ENCODE results near the gene RASSF8. TPM values are rescaled to one million over a fixed set of nuclear protein-coding genes. Genes with fewer than 3 reads are reported as not detected.

RASSF8 gene
- total and polyA plus RNA-seq, 10 donors = 1.4 to 38.0 (median 10.9) TPM

DNA sequence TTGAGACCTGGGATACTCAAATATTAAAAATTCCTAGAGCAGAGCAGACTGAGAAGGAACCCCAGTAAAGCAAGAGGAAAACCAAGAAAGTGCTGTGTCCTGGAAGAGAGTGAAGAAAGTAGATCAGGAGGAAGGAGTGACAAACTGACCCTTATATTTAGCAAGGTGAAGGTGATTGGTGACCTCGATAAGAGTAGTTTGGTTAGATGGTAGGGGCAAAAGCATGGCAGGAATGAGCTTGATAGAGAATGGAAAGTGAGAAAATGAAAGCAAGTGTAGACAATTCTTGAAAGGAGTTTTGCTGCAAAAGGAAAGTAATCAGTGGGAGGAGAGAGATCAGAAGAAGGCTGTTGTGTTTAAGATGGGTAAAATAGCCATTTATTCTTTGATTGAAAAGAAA lies 51.1 kb downstream of the RASSF8 start:
- DNase-seq = no peak
- no peak overlapping the region for H3K4me3 ChIP-seq
- 82 to 100% (median 89%) methylated on average over 1 of the region's 1 CpG for WGBS, 5 donors
- intact Hi-C loops (cut with DNase I; ENCODE audit: low total_unique reads) = no loop called here
- no peaks in the 10 kb centered on the region for H3K27me3 ChIP-seq (replicated peaks in 1 of 7)
- no peak for TF ChIP-seq CTCF (IDR thresholded peaks at IDR 0.05 in 8 of 11, conservative IDR thresholded peaks at IDR 0.05 in 3 of 11)
- no peak for TF ChIP-seq POLR2A (IDR thresholded peaks at IDR 0.05)
- TF ChIP-seq POLR2AphosphoS5 (IDR thresholded peaks at IDR 0.05) = no peak
- H3K36me3 ChIP-seq = no peaks in the 10 kb centered on the region
- H3K4me1 ChIP-seq = peaks cover 0 to 3% (median 0%) of the 10 kb centered on the region in 6 donors
- no peaks in the 10 kb centered on the region for H3K9me3 ChIP-seq
- peak overlapping the region in 1 of 8 donors; percentile 28 for H3K27ac ChIP-seq

- no peak for DNase-seq
- Histone ChIP-seq H3K9me3 (no peaks in the 10 kb centered on the region), H3K4me1 (peaks cover 0 to 3% (median 0%) of the 10 kb centered on the region in 6 donors), H3K27me3 (replicated peaks in 1 of 7) (no peaks in the 10 kb centered on the region), H3K27ac (peak overlapping the region in 3 of 8 donors; percentile 19 to 54 (median 28)), H3K36me3 (no peaks in the 10 kb centered on the region), H3K4me3 (no peak overlapping the region)
- 64 to 80% (median 75%) methylated on average over 6 of the region's 6 CpGs for WGBS, 5 donors
- TF ChIP-seq CTCF (IDR thresholded peaks at IDR 0.05 in 8 of 11, conservative IDR thresholded peaks at IDR 0.05 in 3 of 11) (no peak), POLR2AphosphoS5 (IDR thresholded peaks at IDR 0.05) (no peak), POLR2A (IDR thresholded peaks at IDR 0.05) (no peak)
- intact Hi-C loops (cut with DNase I; ENCODE audit: low total_unique reads) = loop anchor here (10.0 kb wide), 1 partner anchor 416 kb away; no protein-coding TSS in a partner anchor
Measured at GRCh38 chr12:26010293-26010821, 51.9 kb downstream of the RASSF8 start.

GRCh38 chr12:26011099-26011498 lies 52.6 kb downstream of the RASSF8 start:
- Histone ChIP-seq H3K4me3 (no peak overlapping the region), H3K27me3 (replicated peaks in 1 of 7) (no peaks in the 10 kb centered on the region), H3K9me3 (no peaks in the 10 kb centered on the region), H3K27ac (peak overlapping the region in 3 of 8 donors; percentile 19 to 54 (median 28)), H3K36me3 (no peaks in the 10 kb centered on the region), H3K4me1 (peaks cover 0 to 3% (median 0%) of the 10 kb centered on the region in 6 donors)
- WGBS, 5 donors = 46 to 75% (median 52%) methylated on average over 2 of the region's 2 CpGs
- no peak for DNase-seq
- intact Hi-C loops (cut with DNase I; ENCODE audit: low total_unique reads) = loop anchor here (10.0 kb wide), 1 partner anchor 416 kb away; no protein-coding TSS in a partner anchor
- TF ChIP-seq CTCF (IDR thresholded peaks at IDR 0.05 in 8 of 11, conservative IDR thresholded peaks at IDR 0.05 in 3 of 11) = no peak
- TF ChIP-seq POLR2AphosphoS5 (IDR thresholded peaks at IDR 0.05) = no peak
- no peak for TF ChIP-seq POLR2A (IDR thresholded peaks at IDR 0.05)

DNA sequence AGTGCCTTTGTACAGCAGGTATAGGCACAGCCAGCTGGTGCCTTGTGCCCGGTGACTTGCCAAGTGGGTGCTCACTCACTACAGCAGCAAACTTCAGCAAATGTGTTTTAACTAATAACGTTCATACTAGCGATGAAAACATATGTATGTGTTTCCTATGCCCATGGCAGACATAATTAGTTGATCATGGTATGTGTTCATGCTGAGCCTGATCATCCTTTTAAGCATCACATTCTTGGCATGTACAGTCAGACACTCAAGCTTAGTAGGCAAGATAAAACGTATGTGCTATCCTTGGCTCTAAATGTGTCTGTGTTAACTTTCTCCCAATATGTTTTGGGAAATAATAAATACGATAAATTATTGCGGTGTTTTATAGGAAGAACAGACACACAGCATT lies 55.6 kb downstream of the RASSF8 start:
- 86 to 93% (median 91%) methylated on average over 6 of the region's 6 CpGs for WGBS, 5 donors
- no peak overlapping the region for H3K4me3 ChIP-seq
- peaks cover 0 to 6% (median 2%) of the 10 kb centered on the region in 6 donors for H3K4me1 ChIP-seq
- H3K27ac ChIP-seq = no peak overlapping the region
- no peak for DNase-seq
- H3K36me3 ChIP-seq = no peaks in the 10 kb centered on the region
- peaks cover 0 to 5% (median 0%) of the 10 kb centered on the region in 7 donors for H3K27me3 ChIP-seq (replicated peaks in 1 of 7)
- TF ChIP-seq POLR2AphosphoS5 (IDR thresholded peaks at IDR 0.05) (no peak), POLR2A (IDR thresholded peaks at IDR 0.05) (no peak), CTCF (IDR thresholded peaks at IDR 0.05 in 8 of 11, conservative IDR thresholded peaks at IDR 0.05 in 3 of 11) (no peak)
- H3K9me3 ChIP-seq = no peaks in the 10 kb centered on the region
- intact Hi-C loops (cut with DNase I; ENCODE audit: low total_unique reads) = loop anchor here (10.0 kb wide), 1 partner anchor 419 kb away; no protein-coding TSS in a partner anchor

Measured in spleen (tissue), 11 donors.